ENCODE results near the gene PRR3. TPM values are rescaled to one million over a fixed set of nuclear protein-coding genes. Genes with fewer than 3 reads are reported as not detected.
A peak's percentile ranks its signal among the peaks of the same experiment; 100 is the strongest.

The PRR3 gene
- total and polyA plus RNA-seq, 9 of the 15 experiments (the other 6 are each of a cell fraction or from before 2014, with no cell fraction given), result 23.5 to 59.6 (median 28.8) TPM

- TF ChIP-seq ZBTB40 (IDR thresholded peaks at IDR 0.05), result peak; percentile 78
- TF ChIP-seq ZBTB40 (CRISPR knock-in tag; IDR thresholded peaks at IDR 0.05), result no peak
- TF ChIP-seq LEF1 (IDR thresholded peaks at IDR 0.05), result peak; percentile 77; the same call in 1 of the 2 replicates
- TF ChIP-seq HMG20A (CRISPR knock-in tag; conservative IDR thresholded peaks at IDR 0.05), result no peak
- no peak for TF ChIP-seq ZNF274 (IDR thresholded peaks at IDR 0.05; ENCODE audit: borderline replicate concordance, low read depth, low read length)
- TF ChIP-seq MGA (IDR thresholded peaks at IDR 0.05), result no peak; the same call in 1 of the 2 replicates
These were observed 40.9 kb upstream of the PRR3 start (continued) for GRCh38 chr6:30515944-30516753.
